ENCODE data around the gene GRIK5. TPM values are rescaled to one million over a fixed set of nuclear protein-coding genes. Genes with fewer than 3 reads are reported as not detected.
A peak's percentile ranks its signal among the peaks of the same experiment; 100 is the strongest.

GRIK5 gene
- total RNA-seq, 1 donor from 2014 or later: 4.0 TPM

GRCh38 chr19:42098781-42099180 is 28.8 kb upstream of the GRIK5 start:
- intact Hi-C loops (cut with DNase I): no loop called here
- ATAC-seq (ENCODE audit: poor library complexity): no peak
- DNase-seq: no peak

GRCh38 chr19:42097461-42097860 is 27.5 kb upstream of the GRIK5 start:
- ATAC-seq (ENCODE audit: poor library complexity): no peak
- intact Hi-C loops (cut with DNase I): no loop called here

GRCh38 chr19:42096255-42096837 is 26.3 kb upstream of the GRIK5 start:
- intact Hi-C loops (cut with DNase I): no loop called here
- ATAC-seq (ENCODE audit: poor library complexity) (no peak), DNase-seq (no peak)

More at GRCh38 chr19:42097461-42097860, 27.5 kb upstream of the GRIK5 start:
- DNase-seq: no peak

GRCh38 chr19:42095814-42096230 is 25.8 kb upstream of the GRIK5 start:
- intact Hi-C loops (cut with DNase I): no loop called here
- no peak for ATAC-seq (ENCODE audit: poor library complexity)
- no peak for DNase-seq

GRCh38 chr19:42095142-42095813 is 25.3 kb upstream of the GRIK5 start:
- no peak for ATAC-seq (ENCODE audit: poor library complexity)
- no peak for DNase-seq
- intact Hi-C loops (cut with DNase I): no loop called here

GRCh38 chr19:42093926-42094325 is 23.9 kb upstream of the GRIK5 start:
- intact Hi-C loops (cut with DNase I): no loop called here
- no peak for DNase-seq
- ATAC-seq (ENCODE audit: poor library complexity): no peak

- intact Hi-C loops (cut with DNase I): no loop called here
- DNase-seq (no peak), ATAC-seq (ENCODE audit: poor library complexity) (no peak)
Observed at GRCh38 chr19:42093505-42093904, 23.5 kb upstream of the GRIK5 start.

GRCh38 chr19:42092350-42092749 is 22.3 kb upstream of the GRIK5 start:
- peak; percentile 67 for ATAC-seq (ENCODE audit: poor library complexity)
- no peak for DNase-seq
- intact Hi-C loops (cut with DNase I): no loop called here

GRCh38 chr19:42091742-42092141 is 21.7 kb upstream of the GRIK5 start:
- DNase-seq (no peak), ATAC-seq (ENCODE audit: poor library complexity) (peak; percentile 43)
- intact Hi-C loops (cut with DNase I): no loop called here

GRCh38 chr19:42091300-42091699 is 21.3 kb upstream of the GRIK5 start:
- DNase-seq (no peak), ATAC-seq (ENCODE audit: poor library complexity) (no peak)
- intact Hi-C loops (cut with DNase I): no loop called here

- DNase-seq (no peak), ATAC-seq (ENCODE audit: poor library complexity) (no peak)
- intact Hi-C loops (cut with DNase I): no loop called here
Observed at GRCh38 chr19:42090672-42091071, 20.7 kb upstream of the GRIK5 start.

- intact Hi-C loops (cut with DNase I): loop anchor here (10.0 kb wide), 1 partner anchor 95 kb away; the partner anchor contains the start of gene ATP1A3
- no peak for DNase-seq
- ATAC-seq (ENCODE audit: poor library complexity): no peak
Observed at GRCh38 chr19:42089772-42090171, 19.8 kb upstream of the GRIK5 start.

- DNase-seq (no peak), ATAC-seq (ENCODE audit: poor library complexity) (no peak)
- intact Hi-C loops (cut with DNase I): loop anchor here (10.0 kb wide), 1 partner anchor 94 kb away; the partner anchor contains the start of gene ATP1A3
Observed at GRCh38 chr19:42089191-42089750, 19.3 kb upstream of the GRIK5 start.

- DNase-seq (no peak), ATAC-seq (ENCODE audit: poor library complexity) (no peak)
- intact Hi-C loops (cut with DNase I): loop anchor here (10.0 kb wide), 1 partner anchor 94 kb away; the partner anchor contains the start of gene ATP1A3
Observed at GRCh38 chr19:42088471-42089190, 18.6 kb upstream of the GRIK5 start.

- DNase-seq (no peak), ATAC-seq (ENCODE audit: poor library complexity) (no peak)
- intact Hi-C loops (cut with DNase I): loop anchor here (10.0 kb wide), 1 partner anchor 92 kb away; the partner anchor contains the start of gene ATP1A3
Observed at GRCh38 chr19:42086770-42087550, 17.0 kb upstream of the GRIK5 start.

- no peak for ATAC-seq (ENCODE audit: poor library complexity)
- no peak for DNase-seq
- intact Hi-C loops (cut with DNase I): loop anchor here (10.0 kb wide), 1 partner anchor 91 kb away; the partner anchor contains the start of gene ATP1A3
Observed at GRCh38 chr19:42086188-42086736, 16.3 kb upstream of the GRIK5 start.

- intact Hi-C loops (cut with DNase I): loop anchor here (10.0 kb wide), 1 partner anchor 89 kb away; the partner anchor contains the start of gene ATP1A3
- DNase-seq: no peak
- no peak for ATAC-seq (ENCODE audit: poor library complexity)
Observed at GRCh38 chr19:42083537-42083936, 13.5 kb upstream of the GRIK5 start.

GRCh38 chr19:42081584-42082203 is 11.7 kb upstream of the GRIK5 start:
- DNase-seq (no peak), ATAC-seq (ENCODE audit: poor library complexity) (peak; percentile 16)
- intact Hi-C loops (cut with DNase I): loop anchor here (10.0 kb wide), 1 partner anchor 87 kb away; the partner anchor contains the start of gene ATP1A3

All from Right ventricle myocardium superior (tissue), 1 donor.